DMS53 (cell line): ENCODE measurements around the gene TPD52L2.
"Not testable (repeated sequence)": the region's sequence is repeated elsewhere in the genome, so short reads cannot be mapped to it uniquely, and the experiment has no call there.

ENCODE experiments used
- DNase-seq: peaks from one replicate; lab custom pipeline; 2025; lab: John Stamatoyannopoulos, UW

The TPD52L2 gene

DNA sequence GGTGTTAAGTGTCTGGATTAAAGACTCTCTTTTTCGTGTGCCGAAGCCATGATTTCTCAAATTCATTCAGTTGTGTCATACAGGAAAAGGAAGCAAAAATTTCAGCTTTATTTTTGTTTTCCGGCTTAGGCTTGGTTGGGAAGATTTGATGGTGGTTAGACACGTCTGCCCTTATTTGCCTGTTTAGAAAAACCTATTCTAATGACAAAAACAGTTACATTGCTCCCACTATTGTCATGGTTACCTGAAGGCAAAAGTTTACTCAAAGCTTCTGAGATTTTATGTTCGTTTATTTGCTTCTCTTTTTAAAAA is 30.8 kb downstream of the TPD52L2 start:
- peak; percentile 73 for DNase-seq

DNA sequence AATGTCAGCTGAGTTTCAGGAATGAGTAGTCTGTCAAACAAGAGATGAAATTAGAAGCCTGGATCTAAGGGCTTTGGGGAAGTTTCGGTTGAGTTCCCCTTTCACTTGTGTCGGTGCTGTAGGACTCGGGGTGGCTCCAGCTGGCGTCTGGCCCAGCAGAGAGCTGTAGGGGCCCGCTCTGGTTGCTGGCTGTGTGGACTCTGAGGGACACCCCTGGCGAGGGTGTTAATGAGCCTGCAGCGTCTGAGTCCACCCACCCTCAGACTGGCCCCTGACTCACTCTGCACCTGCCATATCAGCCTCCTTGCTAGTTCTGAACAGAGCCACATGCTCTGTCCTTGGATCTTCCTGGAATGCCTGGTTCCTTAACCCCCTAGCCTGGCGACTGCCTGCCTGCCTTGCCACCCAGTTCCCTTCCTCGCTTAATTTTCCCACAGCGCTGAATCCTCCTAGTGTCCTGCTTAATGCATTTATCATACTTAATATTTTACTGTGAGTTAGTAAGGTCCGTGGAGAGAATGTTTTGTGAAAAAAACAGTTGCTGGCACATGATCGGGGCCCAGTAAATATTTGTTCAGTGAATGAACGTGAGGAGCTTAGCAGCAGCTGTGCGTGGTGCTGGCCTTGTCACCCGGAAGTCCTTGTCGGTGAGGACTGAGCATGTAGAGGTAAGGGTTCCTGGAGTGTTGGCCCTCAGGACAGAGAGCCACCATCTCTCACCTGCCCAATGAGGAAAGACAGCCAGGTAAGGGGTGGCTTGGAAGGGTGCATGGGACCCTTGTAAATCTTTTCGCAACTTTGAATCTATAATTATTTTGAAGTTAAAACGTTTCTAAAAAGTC is 31.4 kb downstream of the TPD52L2 start:
- DNase-seq: peak; percentile 97

DNA sequence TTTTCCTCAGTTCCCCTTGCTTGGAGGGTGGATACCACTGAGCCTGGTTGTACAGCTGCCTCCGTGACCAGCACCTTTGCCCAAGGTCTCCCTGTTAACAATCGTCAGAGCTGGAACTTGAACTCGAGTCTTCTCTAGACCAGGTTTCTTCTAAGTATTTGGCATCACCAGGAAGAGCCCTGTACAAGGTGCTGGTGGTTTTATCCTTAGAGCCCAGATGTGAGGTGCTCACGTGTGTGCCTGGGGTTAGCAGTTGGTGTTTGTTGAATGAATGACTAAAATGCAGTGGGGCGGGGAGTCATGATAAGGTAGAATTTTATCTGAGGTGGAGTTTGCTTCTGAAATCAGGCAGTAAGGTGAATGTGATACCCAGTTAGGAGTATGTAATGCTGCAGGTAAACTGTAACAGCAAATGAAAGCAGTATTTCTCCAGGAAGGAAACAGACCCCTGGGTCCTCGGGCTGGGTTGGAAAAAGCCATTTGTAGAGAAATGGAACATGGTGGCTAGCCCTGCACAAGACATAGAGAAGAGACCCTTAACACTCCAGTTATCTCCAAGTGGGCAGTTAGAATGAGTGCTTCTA is 33.0 kb downstream of the TPD52L2 start:
- DNase-seq: no peak

DNA sequence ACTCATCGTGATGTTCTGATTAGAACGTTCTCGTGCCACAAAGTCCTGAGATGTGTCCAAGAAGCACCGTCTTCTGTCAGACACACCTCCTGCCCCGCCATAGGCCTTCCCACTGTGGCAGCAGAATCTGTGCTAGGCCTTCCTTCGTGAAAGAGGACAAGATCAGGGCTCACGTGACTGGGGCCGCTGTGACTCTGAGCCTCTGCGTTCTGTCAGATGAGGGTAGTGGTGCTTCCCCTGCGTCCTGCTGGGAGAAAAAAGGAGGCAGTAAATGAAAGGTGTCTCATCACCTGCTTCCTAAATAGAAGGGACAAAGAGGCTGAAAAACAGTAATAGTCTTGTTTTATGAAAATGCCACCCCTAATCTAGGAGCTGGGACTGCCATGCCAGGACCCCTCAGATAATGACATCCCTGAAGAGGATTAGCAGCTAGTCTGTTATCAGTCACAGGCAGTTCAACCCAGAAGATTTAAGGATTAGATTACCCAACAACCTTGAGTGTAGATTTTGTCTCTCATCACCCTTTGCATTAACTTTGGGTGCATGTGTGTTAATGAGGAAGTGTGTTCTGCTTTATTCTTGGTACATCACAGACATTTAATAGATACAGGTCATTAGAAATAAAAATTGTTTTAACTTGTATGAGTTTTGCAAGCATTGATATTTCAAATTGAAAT is 34.0 kb downstream of the TPD52L2 start:
- no peak for DNase-seq

DNA sequence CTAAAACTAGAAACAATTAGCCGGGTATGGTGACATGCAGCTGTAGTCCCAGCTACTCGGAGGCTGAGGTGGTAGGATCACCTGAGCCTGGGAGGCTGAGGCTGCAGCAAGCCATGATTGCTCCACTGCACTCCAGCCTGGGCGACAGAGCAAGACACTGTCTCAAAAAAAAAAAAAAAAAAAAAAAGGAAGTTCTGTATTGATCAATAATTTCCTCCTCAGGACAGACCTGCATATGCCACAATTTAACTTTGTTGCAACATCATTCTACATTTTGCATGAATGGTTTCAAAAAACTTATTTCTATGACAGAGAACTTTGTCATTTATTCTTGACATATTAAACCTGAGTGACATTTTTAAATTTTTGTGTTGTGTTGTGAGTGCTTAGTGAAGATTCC is 35.3 kb downstream of the TPD52L2 start:
- no peak for DNase-seq

DNA sequence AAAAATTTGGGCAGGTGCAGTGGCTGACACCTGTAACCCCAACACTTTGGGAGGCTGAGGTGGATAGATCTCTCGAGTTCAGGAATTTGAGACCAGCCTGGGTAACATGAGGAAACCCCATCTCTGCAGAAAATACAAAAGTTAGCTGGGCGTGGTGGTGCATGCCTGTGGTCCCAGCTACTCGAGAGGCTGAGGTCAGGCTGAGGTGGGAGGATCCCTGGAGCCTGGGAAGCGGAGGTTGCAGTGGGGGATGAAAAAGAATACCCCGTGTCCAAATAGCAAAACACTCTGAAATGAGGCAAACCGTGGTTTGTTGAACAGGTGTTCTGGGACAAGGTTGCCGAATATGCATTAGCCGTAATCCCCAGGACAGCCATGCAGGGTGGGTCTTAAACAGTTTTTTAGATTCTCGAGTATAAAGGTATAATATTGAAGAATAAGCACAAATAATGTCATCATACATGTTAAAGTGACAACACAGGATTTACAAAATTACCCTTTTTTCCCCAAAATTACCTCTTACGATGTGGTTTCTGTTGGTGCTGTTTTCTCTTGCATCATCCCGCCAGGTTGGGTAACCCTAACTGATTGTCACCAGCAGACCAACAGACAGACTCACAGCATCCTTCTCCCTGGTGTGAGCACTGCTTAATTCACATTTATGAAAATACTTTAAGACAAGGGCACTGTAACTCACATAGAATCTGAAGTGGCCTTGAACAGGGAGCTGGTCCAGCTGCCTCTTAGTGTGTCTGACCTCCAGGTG is 38.9 kb downstream of the TPD52L2 start:
- no peak for DNase-seq

DNA sequence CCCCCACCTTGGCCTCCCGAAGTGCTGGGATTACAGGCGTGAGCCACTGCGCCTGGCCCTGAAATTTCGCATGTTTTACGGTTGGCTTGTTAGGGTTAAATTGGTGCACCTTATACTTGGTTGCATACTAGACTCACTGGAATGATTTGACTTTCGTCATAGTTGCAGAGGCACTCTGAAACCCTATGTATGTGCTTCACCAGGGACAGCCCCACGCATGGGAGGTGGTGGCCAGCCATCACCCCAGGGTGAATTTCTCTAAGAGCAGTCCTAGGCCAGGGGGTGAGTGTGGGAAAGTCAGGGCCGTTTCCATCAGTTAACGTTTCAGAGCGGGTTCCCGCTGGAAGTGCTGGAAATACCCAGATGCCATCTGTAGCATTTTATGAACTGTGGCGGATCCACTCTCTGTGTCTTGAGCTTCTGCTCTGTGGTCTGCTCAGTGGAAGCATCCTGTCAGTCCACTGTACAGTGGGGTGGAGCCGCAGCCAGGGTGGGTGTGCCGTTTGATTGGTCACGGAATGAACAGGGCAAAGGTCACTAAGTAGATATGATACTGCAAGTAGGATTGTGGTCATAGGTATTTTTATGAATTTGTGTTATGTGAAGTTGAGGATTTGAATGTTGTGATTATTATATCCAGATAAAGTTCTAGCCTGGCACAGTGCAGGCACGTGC is 43.1 kb downstream of the TPD52L2 start:
- no peak for DNase-seq

DNA sequence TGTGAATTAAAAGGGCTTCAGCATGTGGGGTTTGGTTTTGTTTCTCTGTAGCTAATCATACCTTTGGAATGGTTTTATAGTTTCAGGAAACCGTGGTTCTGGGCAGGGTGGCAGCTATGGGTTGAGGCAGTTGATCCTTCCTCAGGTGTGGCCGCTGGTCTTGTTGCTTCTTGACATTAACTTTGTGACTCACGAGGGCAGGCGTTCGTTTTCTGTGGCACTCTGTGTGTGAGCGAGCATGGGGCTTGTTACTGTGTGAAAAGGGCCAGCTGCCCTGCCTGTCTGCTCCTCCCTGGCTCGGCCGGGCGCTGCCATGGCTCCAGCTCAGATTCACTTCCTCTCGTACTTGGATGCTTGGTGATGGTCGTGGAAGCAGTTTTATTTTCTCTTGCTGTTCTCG is 46.1 kb downstream of the TPD52L2 start:
- peak; percentile 25 for DNase-seq

DNA sequence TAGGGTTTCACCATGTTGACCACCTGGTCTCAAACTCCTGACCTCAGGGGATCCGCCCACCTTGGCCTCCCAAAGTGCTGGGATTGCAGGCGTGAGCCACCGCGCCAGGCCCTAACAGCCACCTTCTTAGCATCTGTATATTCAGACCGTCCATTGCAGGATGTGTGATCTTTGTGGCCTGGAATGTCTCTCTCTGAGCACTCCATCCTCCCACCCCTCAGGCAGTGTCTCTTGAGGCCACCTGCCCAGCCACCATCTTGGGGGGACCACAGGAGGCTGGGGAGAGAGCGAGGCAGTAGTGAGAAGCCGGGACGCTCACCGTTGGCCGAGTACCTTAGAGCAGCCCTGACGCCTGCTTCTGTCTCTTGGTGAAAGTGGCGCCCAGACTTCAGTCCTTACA is 48.7 kb downstream of the TPD52L2 start:
- no peak for DNase-seq

DNA sequence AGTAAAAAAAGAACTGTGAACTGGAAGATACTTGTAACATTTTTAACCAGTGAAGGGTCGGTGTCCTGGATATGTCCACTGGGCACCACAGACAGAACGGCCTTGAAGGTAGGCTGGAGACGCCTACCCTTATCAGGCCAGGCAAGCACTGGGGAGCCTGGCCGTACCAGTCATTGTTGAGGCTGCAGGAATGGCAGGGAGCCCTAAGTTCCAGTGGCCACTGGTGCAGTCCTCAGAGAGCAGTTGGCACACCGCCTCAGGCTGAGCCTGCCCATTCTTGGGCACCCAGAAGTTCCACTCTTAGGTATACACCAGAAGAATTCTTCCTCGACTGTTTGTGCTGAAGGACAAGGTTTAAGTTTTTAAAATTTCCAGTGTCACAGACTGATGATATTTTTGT is 50.4 kb downstream of the TPD52L2 start:
- DNase-seq: no peak

DNA sequence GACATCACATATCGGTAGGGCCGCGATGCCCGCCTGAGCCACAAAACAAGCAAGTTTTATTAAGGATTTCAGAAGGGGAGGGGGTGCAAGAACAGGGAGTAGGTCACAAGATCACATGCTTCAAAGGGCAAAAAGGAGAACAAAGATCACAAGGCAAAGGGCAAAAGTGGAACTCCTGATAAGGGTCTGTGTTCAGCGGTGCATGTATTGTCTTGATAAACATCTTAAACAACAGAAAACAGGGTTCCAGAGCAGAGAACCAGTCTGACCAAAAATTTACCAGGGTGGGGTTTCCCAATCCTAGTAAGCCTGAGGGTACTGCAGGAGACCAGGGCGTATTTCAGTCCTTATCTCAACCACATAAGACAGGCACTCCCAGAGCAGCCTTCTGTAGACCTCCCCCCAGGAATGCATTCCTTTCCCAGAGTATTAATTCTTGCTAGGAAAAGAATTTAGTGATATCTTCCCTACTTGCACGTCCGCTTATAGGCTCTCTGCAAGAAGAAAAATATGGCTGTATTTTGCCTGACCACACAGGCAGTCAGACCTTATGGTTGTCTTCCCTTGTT is 51.4 kb downstream of the TPD52L2 start:
- DNase-seq: not testable (repeated sequence)

DNA sequence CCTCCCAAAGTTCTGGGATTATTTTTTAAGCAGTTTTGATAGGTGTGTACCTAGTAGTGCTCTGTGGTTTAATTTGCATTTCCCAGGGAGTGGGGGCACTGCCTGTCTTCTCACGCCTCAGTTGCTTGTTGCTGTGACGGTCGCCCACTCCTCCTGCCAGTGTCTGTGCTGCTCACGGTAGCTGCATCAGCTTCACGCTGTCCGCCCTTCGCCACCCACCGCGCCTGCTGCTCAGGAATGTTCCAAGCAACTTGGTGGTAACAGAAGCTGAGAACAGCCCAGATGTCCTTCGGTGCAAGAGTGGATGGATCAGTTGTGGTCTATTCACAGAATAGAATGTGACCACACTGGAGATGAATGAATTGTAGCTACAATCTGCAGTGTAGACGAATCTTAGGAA is 52.7 kb downstream of the TPD52L2 start:
- DNase-seq: no peak

DNA sequence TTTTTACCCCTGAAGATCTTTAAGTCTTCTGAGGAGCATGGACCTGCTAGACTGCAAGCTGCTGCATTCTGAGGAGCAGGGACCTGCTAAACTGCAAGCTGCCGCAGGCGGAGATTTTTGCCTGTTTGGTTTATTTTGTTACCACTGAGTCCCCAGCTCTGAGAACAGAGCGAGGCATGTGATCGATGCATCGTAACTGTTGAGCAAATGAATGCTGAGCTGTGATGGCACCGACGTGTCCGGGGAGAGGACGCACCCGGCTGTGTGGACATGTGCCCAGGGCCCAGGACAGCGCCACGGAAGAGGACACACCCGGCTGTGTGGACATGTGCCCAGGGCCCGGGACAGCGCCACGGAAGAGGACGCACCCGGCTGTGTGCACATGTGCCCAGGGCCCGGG is 54.1 kb downstream of the TPD52L2 start:
- no peak for DNase-seq

DNA sequence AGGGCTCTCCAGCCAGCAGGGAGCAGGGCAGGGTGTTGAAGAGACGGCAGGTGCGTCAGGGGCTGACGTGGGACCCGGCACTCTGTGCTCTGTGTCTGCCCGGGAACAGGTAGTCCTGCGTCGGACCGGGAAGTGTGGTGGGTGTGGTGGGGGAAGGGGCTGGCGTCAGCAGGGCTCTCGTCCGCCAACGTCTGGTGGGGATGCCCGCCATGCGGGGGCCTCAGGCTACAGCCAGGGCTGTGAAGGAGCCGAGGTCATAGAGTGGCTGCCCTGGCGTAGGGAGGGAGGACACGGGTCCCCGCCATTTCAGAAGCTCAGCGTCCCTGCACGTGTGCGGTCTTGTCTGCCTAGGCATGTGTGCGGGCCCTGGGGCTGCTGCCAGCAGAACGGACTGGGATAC is 55.2 kb downstream of the TPD52L2 start:
- DNase-seq: no peak

DNA sequence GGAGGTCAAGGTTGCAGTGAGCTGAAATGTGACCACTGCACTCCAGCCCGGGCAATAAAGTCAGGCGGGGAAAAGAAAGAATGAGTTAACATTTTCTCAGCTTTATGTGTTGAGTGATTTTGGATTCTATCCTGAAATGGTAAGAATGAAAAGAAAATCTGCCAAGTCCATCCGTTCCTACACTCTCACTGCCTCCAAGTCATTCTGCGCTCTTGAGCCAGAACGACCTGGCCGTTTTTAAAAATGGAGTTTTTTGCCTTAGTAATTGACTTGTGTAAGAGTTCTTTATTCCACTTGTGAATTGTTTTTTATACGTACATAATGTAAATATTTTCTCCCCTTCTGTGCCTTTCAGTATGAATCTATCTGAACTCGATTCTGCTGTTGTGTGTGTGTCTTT is 58.6 kb downstream of the TPD52L2 start:
- DNase-seq: no peak

DNA sequence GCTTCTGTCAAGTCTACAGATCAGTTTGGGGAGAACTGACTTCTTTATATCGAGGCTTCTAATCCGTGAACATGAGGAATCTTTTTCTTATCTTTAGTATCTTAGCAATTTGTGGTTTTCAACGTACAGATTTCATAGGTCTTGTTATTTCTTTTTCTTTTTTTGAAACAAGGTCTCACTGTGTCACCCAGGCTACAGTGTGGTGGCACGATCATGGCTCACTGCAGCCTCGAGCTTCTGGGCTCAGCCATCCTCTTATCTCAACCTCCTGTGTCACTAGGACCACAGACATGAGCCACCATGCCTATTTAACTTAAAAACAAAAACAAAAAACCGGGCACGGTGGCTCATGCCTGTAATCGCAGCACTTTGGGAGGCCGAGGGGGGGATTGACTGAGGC is 59.2 kb downstream of the TPD52L2 start:
- no peak for DNase-seq

DNA sequence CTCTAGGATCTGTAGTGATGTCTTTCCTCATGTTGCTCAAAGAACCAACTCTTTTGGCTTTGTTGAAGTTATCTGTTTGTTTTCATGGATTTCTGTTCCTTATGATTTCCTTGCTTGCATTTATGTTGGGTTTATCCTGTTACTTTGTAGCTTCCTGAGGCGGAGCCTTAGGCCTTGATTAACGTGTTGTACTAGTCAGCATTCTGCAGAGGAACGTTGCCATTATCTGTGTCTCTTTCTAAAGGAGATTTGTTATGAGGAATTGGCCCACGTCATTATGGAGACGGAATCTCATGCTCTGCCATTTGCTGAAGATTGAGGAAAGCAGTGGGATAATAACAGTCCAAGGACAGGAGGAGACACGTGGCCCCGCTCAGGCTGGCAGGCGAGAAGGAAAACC is 61.2 kb downstream of the TPD52L2 start:
- no peak for DNase-seq

DNA sequence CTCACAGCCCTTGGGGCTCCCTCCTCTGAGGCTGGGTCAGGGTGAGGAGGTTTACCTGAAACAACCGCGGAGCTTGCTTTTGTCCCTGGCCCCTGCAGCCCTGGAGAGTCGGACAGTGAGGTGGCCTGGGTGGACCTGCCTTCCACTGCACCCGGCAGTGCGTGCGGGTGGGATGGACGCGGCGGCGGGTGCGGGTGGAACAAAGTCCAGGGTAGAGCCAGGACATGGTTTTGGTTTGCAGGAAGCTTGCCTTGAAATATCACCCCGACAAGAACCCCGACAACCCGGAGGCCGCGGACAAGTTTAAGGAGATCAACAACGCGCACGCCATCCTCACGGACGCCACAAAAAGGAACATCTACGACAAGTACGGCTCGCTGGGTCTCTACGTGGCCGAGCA is 64.0 kb downstream of the TPD52L2 start:
- DNase-seq: no peak

DNA sequence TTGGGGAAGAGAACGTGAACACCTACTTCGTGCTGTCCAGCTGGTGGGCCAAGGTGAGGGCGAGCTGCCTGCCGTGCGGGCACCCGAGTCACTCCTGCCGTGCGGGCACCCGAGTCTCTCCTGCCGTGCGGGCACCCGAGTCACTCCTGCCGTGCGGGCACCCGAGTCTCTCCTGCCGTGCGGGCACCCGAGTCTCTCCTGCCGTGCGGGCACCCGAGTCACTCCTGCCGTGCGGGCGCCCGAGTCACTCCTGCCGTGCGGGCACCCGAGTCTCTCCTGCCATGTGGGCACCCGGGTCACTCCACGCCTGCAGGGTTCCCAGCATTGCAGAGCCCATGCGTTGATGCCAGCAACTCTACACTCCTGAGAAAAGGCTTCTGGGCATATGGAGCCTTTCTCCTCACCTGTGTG is 64.4 kb downstream of the TPD52L2 start:
- not testable (repeated sequence) for DNase-seq

DNA sequence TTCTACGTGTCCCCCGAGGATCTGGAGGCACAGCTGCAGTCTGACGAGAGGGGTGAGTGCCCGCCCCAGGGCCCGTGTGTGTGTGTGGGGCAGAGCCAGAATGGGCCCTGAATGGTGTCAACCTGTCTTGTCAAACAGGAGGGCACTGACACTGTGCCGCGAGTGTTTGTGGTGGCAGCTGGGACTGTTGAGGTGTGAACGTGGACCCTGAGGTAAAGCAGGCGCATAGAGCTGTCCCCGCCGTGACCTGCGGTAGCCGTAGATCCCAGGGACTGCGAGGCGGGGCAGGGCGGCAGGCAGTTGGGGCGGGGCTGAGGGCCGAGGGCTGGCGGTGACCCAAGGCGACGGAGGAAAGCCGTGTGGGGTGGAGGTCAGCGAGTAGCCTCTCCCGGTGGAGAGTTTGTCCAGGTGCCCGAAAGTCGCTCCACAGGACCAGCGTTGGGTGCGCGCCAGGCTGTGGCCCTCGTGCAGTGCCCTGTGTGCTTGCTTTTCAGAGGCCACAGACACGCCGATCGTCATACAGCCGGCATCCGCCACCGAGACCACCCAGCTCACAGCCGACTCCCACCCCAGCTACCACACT is 66.0 kb downstream of the TPD52L2 start:
- no peak for DNase-seq

DNA sequence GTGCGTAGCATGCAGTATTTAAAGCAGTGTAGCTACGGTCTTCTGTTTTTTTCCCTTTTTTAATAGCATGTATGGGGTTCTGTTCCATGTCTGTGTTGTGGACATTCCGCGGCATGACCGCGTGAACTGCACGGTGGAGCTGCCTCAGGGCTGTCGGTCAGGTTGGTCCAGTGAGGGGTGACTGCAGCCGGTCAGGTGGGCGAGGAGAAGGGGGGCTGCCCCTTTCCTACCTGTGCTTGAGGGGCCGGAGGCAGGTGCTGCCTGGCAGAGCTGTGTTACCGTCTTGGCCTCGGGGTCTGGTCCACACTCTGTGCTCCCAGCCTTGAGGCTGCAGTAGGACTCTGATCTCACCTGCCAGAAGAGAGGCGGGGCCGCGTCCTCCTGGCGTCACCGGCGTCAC is 66.7 kb downstream of the TPD52L2 start:
- DNase-seq: no peak
